Activated B cell treated with CpG ODN at 0.5 μM for 24 hours (primary cell): Measurements from ENCODE around the gene DCTPP1. TPM values are rescaled to one million over a fixed set of nuclear protein-coding genes. Genes with fewer than 3 reads are reported as not detected.

Experiments
- ATAC-seq: fragments of 200-7000 bp; cut with Tn5 transposase; one replicate; pipeline ENCODE4 v1.10.0; 2021; ENCODE audit warnings: low read depth, mild to moderate bottlenecking, moderate library complexity
- CTCF ChIA-PET: fragments of 350-600 bp; sonication (Branson Sonifier 250); formaldehyde crosslinking; loops from one replicate; lab custom pipeline; 2021; ENCODE audit warnings: antibody characterized with exemption; lab: Charles Lee
- POLR2A ChIA-PET: fragments of 350-600 bp; sonication (Branson Sonifier 250); formaldehyde crosslinking; loops from one replicate; lab custom pipeline; 2021; ENCODE audit warnings: antibody characterized with exemption; lab: Charles Lee
- DNase-seq: peaks from one replicate; pipeline ENCODE4 v3.0.0; 2022
- H3K27ac Mint-ChIP-seq: one replicate; pipeline ENCODE4 v1.8.0; 2020; ENCODE audit warnings: mixed read lengths
- H3K27me3 Mint-ChIP-seq: one replicate; pipeline ENCODE4 v1.8.0; 2021; ENCODE audit warnings: mixed read lengths
- H3K36me3 Mint-ChIP-seq: one replicate; pipeline ENCODE4 v1.8.0; 2021; ENCODE audit warnings: low read depth, mixed read lengths
- H3K4me1 Mint-ChIP-seq: one replicate; pipeline ENCODE4 v1.8.0; 2021; ENCODE audit warnings: mixed read lengths
- H3K4me3 Mint-ChIP-seq: one replicate; pipeline ENCODE4 v1.8.0; 2020; ENCODE audit warnings: mild to moderate bottlenecking, mixed read lengths
- H3K9me3 Mint-ChIP-seq: one replicate; pipeline ENCODE4 v1.8.0; 2020; ENCODE audit warnings: mixed read lengths
- CTCF ChIP-seq: fragments of 200-600 bp; IDR thresholded peaks from one replicate; pipeline ENCODE4 v1.8.0; 2022; ENCODE audit warnings: antibody characterized with exemption, mild to moderate bottlenecking
- intact Hi-C: fragments of 100-400 bp; cut with micrococcal nuclease; formaldehyde crosslinking; loops from one replicate; pipeline ENCODE4 v1.15.1; 2024
- total RNA-seq: library from RNA; stranded (reverse); gene quantifications from 2 replicates; pipeline ENCODE4 v1.2.3, GENCODE V29; 2022

DCTPP1 gene
- total RNA-seq, 1 donor from 2014 or later: 66.7 TPM

GRCh38 chr16:30395992-30396585 is 33.7 kb downstream of the DCTPP1 start:
- peaks cover 37% of the 10 kb centered on the region for H3K4me1 Mint-ChIP-seq
- DNase-seq (no peak), ATAC-seq (no peak)
- peak overlapping the region; percentile 30 for H3K27ac Mint-ChIP-seq
- ChIA-PET CTCF (interaction anchor here (1.2 to 1.9 kb wide), 6 partner anchors 11 to 34 kb away, joined by 4 to 14 read pairs (median 5); partner anchors contain the start of genes DCTPP1 and ZNF771), POLR2A (interaction anchor here (0.7 to 3.2 kb wide), 16 partner anchors 10 to 302 kb away, joined by 3 to 56 read pairs (median 6); partner anchors contain the start of genes CD2BP2, CORO1A, SEPTIN1 and TBC1D10B)
- peak overlapping the region; percentile 80 for H3K4me3 Mint-ChIP-seq
- no peak for TF ChIP-seq CTCF
- H3K27me3 Mint-ChIP-seq: no peaks in the 10 kb centered on the region
- intact Hi-C loops: loop anchor here (1.0 to 2.0 kb wide), 7 partner anchors 11 to 533 kb away; partner anchors contain the start of genes CD2BP2, CDIPT, SEPTIN1 and TBC1D10B
- no peaks in the 10 kb centered on the region for H3K9me3 Mint-ChIP-seq
- H3K36me3 Mint-ChIP-seq: peaks cover 27% of the 10 kb centered on the region

- Mint-ChIP-seq H3K27me3 (no peaks in the 10 kb centered on the region), H3K27ac (peak within 1 kb of the TSS; percentile 78), H3K4me1 (peaks cover 31% of the 10 kb centered on the region), H3K36me3 (peaks cover 27% of the 10 kb centered on the region), H3K9me3 (no peaks in the 10 kb centered on the region), H3K4me3 (peak within 1 kb of the TSS; percentile 91)
- no peak for TF ChIP-seq CTCF
- DNase-seq (peak; percentile 77), ATAC-seq (peak; percentile 96)
- CTCF ChIA-PET: interaction anchor here (0.8 to 1.9 kb wide), 8 partner anchors 12 to 220 kb away, joined by 3 to 14 read pairs (median 6); partner anchors contain the start of genes DCTPP1, SEPTIN1 and ZNF771
- intact Hi-C loops: loop anchor here (1.0 to 2.0 kb wide), 7 partner anchors 12 to 532 kb away; partner anchors contain the start of genes CD2BP2, CDIPT, SEPTIN1 and TBC1D10B
- POLR2A ChIA-PET: interaction anchor here (0.6 to 3.2 kb wide), 19 partner anchors 11 to 330 kb away, joined by 3 to 56 read pairs (median 6); partner anchors contain the start of genes ALDOA, CD2BP2, SEPTIN1 and TBC1D10B
Measured at GRCh38 chr16:30395155-30395991, 34.5 kb downstream of the DCTPP1 start, which contains the start of gene ZNF48. TSS of gene ZNF48 (plus strand) at chr16:30395420. CDS start at chr16:30395795, 375 bp downstream.

GRCh38 chr16:30394592-30395154 is 35.2 kb downstream of the DCTPP1 start:
- no peaks in the 10 kb centered on the region for H3K27me3 Mint-ChIP-seq
- CTCF ChIA-PET: interaction anchor here (0.8 to 1.9 kb wide), 7 partner anchors 12 to 221 kb away, joined by 3 to 14 read pairs (median 6); partner anchors contain the start of genes DCTPP1, SEPTIN1 and ZNF771
- H3K4me1 Mint-ChIP-seq: peaks cover 25% of the 10 kb centered on the region
- H3K36me3 Mint-ChIP-seq: peaks cover 24% of the 10 kb centered on the region
- ATAC-seq (no peak), DNase-seq (no peak)
- peak overlapping the region; percentile 78 for H3K27ac Mint-ChIP-seq
- POLR2A ChIA-PET: interaction anchor here (0.6 to 3.2 kb wide), 15 partner anchors 12 to 329 kb away, joined by 3 to 56 read pairs (median 6); partner anchors contain the start of genes ALDOA, CD2BP2, SEPTIN1 and TBC1D10B
- peak overlapping the region; percentile 91 for H3K4me3 Mint-ChIP-seq
- intact Hi-C loops: loop anchor here (1.0 to 2.0 kb wide), 7 partner anchors 12 to 531 kb away; partner anchors contain the start of genes CD2BP2, CDIPT, SEPTIN1 and TBC1D10B
- no peak for TF ChIP-seq CTCF
- no peaks in the 10 kb centered on the region for H3K9me3 Mint-ChIP-seq

- intact Hi-C loops: no loop called here
- CTCF ChIA-PET: interaction anchor here (1.9 to 2.7 kb wide), 2 partner anchors 12 to 26 kb away, joined by 6 to 11 read pairs; partner anchors contain the start of gene ZNF48
- Mint-ChIP-seq H3K27me3 (no peaks in the 10 kb centered on the region), H3K27ac (peak overlapping the region; percentile 94), H3K4me3 (no peak overlapping the region), H3K9me3 (no peaks in the 10 kb centered on the region), H3K4me1 (peaks cover 49% of the 10 kb centered on the region), H3K36me3 (peaks cover 6% of the 10 kb centered on the region)
- ATAC-seq (no peak), DNase-seq (no peak)
- no peak for TF ChIP-seq CTCF
- POLR2A ChIA-PET: interaction anchor here (0.8 to 5.6 kb wide), 11 partner anchors 8 to 152 kb away, joined by 3 to 56 read pairs (median 10); partner anchors contain the start of genes CD2BP2, TBC1D10B, ZNF48 and ZNF747
Measured at GRCh38 chr16:30383521-30383920, 46.3 kb downstream of the DCTPP1 start.
